ENCODE data around the gene TMEM92. TPM values are rescaled to one million over a fixed set of nuclear protein-coding genes. Genes with fewer than 3 reads are reported as not detected.

TMEM92 gene
- total and polyA plus RNA-seq, 10 of the 15 experiments (the other 5 are each of a cell fraction or from before 2014, with no cell fraction given) = 0.11 to 1.2 (median 0.32) TPM

GRCh38 chr17:50311112-50311460 is 36.8 kb downstream of the TMEM92 start (continued):
- TF ChIP-seq ZBTB40 (IDR thresholded peaks at IDR 0.05; ENCODE audit: borderline replicate concordance) (no peak), TCF3 (IDR thresholded peaks at IDR 0.05; ENCODE audit: borderline replicate concordance, insufficient read depth, low read depth, low read length) (no peak), ATF7 (IDR thresholded peaks at IDR 0.05; ENCODE audit: low read depth) (0 out of 2 replicates have a peak, but pooled peaks have one; percentile 16), HCFC1 (IDR thresholded peaks at IDR 0.05; ENCODE audit: low read length) (no peak), ZBED1 (IDR thresholded peaks at IDR 0.05; ENCODE audit: borderline replicate concordance) (no peak), STAT3 (IDR thresholded peaks at IDR 0.05; ENCODE audit: low read depth, low read length) (no peak), YBX1 (IDR thresholded peaks at IDR 0.05) (no peak)

GRCh38 chr17:50311483-50311882 is 37.2 kb downstream of the TMEM92 start:
- H3K9ac ChIP-seq (ENCODE audit: control insufficient read depth, insufficient read depth, low read length) = no peak overlapping the region
- H4K20me1 ChIP-seq (ENCODE audit: control insufficient read depth, insufficient read depth) = no peaks in the 10 kb centered on the region
- 20% methylated on average over 4 of the region's 4 CpGs for WGBS (ENCODE audit: insufficient coverage, insufficient replicate concordance, low lambda C conversion rate, missing lambda C conversion rate)
- ChIA-PET POLR2A (interaction anchor here (0.5 to 1.4 kb wide), 4 partner anchors 11 to 1477 kb away, joined by 3 read pairs; no protein-coding TSS in a partner anchor), RAD21 (ENCODE audit: unreplicated experiment) (interaction anchor here (1.0 to 4.8 kb wide), 9 partner anchors 14 to 160 kb away, joined by 3 to 19 read pairs (median 4); partner anchors contain the start of genes TMEM92 and XYLT2), SMC1A (ENCODE audit: uncharacterized antibody, unreplicated experiment) (interaction anchor here (0.7 to 2.5 kb wide), 12 partner anchors 8 to 142 kb away, joined by 3 to 9 read pairs (median 4); partner anchors contain the start of gene COL1A1), CTCF (interaction anchor here (0.7 to 6.4 kb wide), 7 partner anchors 13 to 217 kb away, joined by 3 to 44 read pairs (median 4); partner anchors contain the start of genes LRRC59 and TMEM92)
- intact Hi-C loops (cut with micrococcal nuclease; ENCODE audit: unreplicated experiment) = no loop called here
- FAIRE-seq = no peak
- no peaks in the 10 kb centered on the region; the same call in 2 of the 3 replicates for H3K9me3 ChIP-seq (replicated peaks; ENCODE audit: control insufficient read depth, insufficient read depth, low read length)
- H3K36me3 ChIP-seq (ENCODE audit: control insufficient read depth in 2 of 2, insufficient read depth in 2 of 2, low read length in 1 of 2) = no peaks in the 10 kb centered on the region
- BruUV-seq (replicated peaks) = no TSS peak
- no peak overlapping the region for H3K4me2 ChIP-seq (ENCODE audit: control insufficient read depth, insufficient read depth)
- no peak overlapping the region for H3K4me3 ChIP-seq
- H2AFZ ChIP-seq (ENCODE audit: control insufficient read depth, low read depth, low read length) = no peak overlapping the region
- DNase-seq (ENCODE audit: low read depth, low spot score) = no peak
- H3K79me2 ChIP-seq (ENCODE audit: control insufficient read depth, insufficient read depth, low read length) = no peaks in the 10 kb centered on the region
- H3K27ac ChIP-seq (ENCODE audit: control insufficient read depth, insufficient read depth) = no peak overlapping the region
- H3K4me1 ChIP-seq (ENCODE audit: control insufficient read depth, insufficient read depth, low read length) = peaks cover 17% of the 10 kb centered on the region
- no peak; the same call in 2 of the 3 replicates for ATAC-seq
- H3K27me3 ChIP-seq (replicated peaks in 1 of 2; ENCODE audit: control insufficient read depth in 2 of 2, insufficient read depth in 2 of 2, low read length in 1 of 2) = no peaks in the 10 kb centered on the region
- in situ Hi-C loops (cut with MboI) = no loop called here
- no peak for TF ChIP-seq FOXM1 (IDR thresholded peaks at IDR 0.05; ENCODE audit: low read depth, low read length)
- TF ChIP-seq SMARCA5 (IDR thresholded peaks at IDR 0.05) = no peak
- TF ChIP-seq RCOR1 (conservative IDR thresholded peaks at IDR 0.05; ENCODE audit: low read depth, low read length) = no peak
- TF ChIP-seq POLR2A (IDR thresholded peaks at IDR 0.05; ENCODE audit: low read depth, low read length) = no peak
- TF ChIP-seq POLR2AphosphoS2 (IDR thresholded peaks at IDR 0.05; ENCODE audit: low read depth, low read length) = no peak
- TF ChIP-seq NRF1 (conservative IDR thresholded peaks at IDR 0.05; ENCODE audit: low read depth, low read length) = no peak
- TF ChIP-seq RAD51 (IDR thresholded peaks at IDR 0.05) = no peak
- no peak for TF ChIP-seq CTCF (IDR thresholded peaks at IDR 0.05 in 2 of 3, conservative IDR thresholded peaks at IDR 0.05 in 1 of 3; ENCODE audit: control insufficient read depth in 2 of 3, extremely low read depth in 1 of 3, insufficient read depth in 1 of 3, low read depth in 3 of 3, low read length in 3 of 3)
- no peak for TF ChIP-seq PKNOX1 (IDR thresholded peaks at IDR 0.05)
- TF ChIP-seq YY1 (IDR thresholded peaks at IDR 0.05; ENCODE audit: low read depth, low read length) = no peak

Measured in GM12878 (cell line).